ENCODE results near the gene EBF3.
A peak's percentile ranks its signal among the peaks of the same experiment; 100 is the strongest.

EBF3 gene

DNA sequence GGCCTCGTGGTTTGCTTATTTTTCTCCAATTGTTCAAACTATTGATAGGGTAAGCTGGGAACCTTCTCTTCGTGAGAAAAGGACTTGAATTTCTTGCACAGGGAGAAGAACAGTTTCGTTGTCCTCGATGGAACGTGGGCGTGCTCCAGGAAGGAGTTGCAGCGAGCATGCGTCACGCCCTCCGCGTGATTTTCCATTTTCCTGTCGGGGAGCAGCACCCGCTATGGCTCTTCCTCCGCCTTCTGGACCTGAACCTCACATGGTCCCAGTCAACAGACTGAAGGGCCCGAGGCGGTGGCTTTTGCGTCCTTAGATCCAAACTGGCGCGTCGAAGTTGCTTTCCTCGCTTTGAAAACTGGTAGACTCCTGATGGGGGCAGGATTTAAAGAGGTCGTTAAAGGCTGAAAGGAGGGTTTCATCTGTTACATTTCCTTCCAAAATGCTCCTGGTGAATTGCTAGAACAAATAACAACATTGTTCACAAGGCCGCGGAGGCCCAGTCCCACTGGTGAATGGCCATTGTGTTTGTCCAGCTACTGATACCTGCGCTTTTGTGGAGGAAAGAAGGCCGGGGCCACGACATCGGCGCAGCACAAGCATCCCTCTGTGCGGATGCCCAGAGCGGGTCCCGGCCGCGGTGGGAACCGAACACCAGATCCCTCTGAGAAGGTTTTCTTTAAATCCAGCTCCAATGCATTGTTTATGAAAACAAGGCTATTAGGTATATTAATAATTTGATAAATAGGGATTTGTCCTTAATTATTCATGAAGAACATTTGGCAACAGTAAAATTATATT, 75.9 kb downstream of the EBF3 start:
- no peak for DNase-seq

DNA sequence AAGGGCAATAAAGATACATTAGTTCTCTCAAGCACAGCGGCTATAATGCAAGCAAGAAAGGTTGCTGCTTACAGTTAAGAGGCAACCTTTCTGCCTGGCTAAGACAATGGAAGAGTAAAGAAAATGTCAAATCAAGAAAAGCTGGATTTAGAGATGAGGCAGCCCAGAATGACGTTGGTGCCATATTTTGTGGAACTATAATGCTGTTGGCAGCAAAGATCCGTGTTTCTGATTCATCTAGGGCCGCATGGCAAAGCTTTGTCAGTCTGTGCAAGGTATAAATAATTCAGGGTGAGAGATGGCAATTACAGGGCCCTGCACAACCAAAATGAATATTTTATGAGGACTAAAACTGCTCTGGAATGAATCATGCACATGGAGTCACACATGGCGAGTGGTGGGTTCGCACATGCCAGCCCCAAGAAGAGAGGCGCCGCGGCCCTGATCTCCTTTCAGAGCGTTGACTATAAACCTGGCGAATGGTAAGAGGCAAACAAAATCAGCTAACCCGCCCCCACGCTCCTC, 76.6 kb downstream of the EBF3 start:
- DNase-seq = no peak

DNA sequence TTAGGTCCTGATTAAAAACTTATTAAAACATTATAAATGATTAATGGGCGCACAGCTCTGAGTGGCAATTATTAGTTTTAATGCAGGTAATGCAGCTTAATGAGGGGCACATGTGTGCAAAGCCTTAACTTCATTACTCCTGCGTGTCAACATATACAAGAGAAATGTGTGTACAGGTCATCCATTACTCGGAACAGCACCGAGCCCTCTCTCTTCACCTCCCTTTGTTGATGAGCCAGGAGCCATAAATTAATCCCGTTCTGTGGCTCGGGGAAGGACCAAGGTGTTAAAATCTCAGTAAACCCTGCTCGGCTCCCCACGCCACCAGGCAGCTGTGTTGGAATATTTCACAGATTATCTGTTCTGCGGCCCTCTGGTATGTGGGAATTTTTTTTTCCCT, 77.8 kb downstream of the EBF3 start:
- DNase-seq = no peak

DNA sequence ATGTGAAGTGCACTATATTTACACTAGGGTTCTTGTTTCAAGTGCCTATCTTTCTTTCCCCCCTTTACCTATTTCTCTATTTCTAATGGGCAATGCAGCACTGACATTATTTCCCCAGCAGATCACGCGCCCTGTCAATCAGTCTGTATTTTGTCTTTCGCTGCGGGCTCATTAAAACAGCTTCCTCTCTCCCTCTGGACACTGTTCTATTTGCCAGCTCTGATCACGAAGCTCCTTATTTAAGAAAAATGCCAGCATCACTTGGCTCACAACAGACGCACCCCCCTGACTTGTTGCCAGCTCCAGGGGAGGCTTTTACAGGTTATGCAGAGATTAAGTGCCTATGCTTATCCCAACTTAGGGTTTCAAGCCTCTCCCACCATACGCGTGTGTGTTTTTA, 78.5 kb downstream of the EBF3 start:
- no peak for DNase-seq

DNA sequence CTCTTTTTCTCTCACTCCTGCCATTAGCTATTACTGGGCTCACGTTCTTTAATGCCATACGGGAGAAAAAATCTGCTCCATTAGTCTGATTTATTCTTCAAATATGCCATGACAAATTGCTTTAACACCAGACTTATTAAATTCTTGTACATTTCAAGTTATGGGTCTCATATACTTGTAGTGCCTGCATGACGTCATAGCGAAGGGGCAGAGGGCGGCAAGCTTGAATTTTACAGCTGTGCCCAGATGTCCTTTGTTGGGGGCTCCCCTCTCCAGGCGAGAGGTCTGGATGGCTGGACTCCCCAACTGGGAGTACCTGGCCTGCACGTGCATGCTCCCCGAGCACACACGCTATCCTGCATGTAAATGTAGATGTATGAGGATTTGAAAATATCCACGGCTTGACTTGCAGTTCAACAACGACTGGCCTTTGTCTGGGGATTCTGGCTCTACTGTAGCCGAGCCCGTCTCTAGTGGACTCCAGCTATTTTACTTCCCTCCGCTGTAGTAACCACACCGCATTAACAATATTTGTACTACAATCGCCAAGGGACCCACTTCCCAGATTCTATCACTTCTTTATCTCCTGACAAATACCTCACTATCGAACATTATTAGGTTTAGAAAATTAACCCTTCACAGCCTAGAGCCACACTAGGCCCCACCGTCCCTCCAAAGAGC, 79.5 kb downstream of the EBF3 start:
- no peak for DNase-seq

DNA sequence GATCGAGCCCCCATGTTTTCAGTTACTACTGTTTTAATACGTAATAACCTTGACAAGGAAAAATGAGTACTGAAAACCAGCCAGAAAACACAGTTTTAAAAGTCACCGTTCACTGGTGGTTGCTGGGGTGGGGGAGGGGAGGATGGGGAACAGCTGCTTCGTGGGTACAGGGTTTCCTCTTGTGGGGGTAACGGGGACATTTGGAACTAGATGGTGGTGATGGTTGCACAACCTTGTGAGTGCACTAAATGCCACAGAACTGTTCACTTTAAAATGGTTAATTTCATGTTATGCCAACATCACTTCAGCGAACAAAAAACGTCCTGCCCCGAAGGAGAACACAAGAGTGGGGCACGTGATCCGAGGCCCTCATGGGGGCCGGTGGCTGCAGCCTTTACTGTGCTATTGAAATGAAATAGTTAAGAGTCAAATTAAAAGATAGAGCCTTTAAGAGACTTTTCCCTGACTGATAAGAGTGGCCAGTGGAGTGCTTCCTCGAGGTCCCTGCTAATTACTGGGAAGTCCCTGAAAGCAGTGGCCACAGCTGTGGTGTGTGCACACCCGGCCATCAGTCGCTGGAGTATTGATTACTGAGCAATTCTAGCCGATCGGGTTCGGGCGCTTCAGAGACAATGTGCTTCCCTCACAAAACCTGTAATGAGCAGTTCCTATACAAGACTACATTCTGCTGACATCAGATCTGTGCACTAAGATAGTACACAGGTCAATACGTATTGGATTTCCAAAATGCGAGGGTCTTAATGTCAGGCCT, 80.3 kb downstream of the EBF3 start:
- no peak for DNase-seq

DNA sequence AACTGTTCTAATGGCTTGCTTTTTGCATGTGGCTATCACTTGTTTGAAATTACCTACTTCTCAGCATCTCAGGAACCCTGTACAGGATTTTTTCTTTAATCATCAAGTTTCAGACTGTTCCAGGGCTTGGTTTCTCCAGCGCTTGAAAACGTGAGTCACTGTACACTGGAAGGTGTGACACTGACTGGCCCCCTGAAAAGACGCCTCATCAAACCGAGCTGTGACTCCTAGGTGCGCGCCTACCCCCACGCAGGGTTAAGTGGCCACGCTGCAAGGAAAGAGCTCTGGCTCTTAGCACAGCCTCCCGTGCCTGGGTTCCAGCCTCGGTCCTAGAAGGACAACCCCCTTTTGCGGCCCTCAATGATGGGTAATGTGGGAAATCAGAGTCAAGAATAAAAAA, 81.0 kb downstream of the EBF3 start:
- no peak for DNase-seq

DNA sequence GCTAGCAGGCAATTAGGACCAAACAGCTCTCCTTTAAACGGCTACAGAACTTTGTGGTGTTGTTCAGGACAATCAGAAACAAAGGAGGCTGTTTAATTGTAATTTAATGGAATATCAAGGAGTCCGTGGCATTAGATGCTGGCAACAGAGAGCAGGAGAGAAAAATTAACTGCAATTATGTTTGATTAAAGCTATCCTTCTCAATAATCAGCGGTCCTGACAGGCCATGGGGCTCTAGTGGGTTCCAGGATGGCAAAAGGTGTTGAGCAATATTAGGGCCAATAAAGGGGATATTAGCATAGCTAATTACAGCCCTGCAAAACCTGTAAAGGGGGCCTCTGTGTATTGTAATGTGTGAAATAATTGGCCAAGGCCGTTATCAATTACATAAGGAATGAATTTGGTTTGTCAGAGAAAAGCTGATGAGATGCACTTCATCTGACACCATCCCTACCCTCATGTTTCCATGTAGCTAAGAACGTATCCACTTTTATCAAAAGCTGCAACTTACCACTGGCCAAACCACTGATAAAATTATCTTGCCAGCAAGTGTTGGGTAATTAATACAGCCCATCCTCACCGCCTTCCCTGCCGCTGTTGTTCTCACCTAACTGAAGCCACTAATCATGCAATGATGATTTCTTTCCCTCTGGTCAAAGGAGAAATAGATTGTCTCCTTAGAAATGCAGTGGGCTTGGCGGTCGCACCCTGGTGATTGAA, 81.6 kb downstream of the EBF3 start:
- no peak for DNase-seq

DNA sequence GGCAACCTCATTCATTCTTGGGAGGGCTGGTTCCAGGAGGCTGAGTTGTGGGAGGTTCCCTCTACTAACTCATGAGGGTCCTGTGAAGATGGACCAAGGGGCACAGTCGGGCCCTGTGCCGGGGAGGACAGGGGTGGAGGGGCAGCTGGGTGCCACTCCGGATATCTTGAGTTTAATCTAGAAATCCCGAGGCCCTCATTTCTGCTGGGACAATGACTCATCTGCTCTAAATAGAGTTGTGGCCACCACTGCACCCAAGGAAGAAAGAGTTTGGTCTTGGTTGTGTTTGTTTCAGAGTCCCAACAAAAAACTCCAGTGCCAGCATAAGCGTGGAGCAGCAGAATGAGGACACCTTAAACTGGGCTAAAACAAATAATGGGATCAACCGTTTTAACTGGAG, 82.4 kb downstream of the EBF3 start:
- no peak for DNase-seq

DNA sequence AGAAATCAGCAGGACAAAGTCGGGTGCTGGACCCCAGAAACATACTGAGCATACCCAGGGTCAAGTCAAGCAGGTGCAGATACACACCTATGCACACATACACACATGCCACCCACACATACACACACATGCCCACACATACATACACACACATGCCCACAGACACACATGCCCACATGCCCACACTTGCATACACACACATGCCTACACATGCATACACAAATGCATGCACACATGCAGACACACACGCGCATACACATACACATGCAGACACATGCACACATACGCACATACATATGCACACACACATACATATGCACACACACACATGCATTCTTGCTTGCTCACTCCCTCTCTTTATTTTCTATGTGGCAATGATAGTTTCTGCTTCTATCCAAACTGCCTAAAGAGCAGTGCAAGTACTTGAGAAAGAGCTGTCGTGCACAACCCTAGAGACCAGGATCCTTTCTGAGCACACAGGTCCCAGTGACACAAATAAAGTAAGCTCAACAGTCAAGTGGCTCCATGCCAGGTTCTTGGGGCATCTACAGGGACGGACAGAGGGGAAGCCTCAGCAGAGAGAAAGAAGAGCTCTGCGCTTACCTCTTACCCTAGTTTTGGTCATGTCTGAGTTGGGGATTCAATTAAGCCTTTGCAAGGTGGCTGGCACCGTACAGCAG, 83.7 kb downstream of the EBF3 start:
- no peak for DNase-seq

DNA sequence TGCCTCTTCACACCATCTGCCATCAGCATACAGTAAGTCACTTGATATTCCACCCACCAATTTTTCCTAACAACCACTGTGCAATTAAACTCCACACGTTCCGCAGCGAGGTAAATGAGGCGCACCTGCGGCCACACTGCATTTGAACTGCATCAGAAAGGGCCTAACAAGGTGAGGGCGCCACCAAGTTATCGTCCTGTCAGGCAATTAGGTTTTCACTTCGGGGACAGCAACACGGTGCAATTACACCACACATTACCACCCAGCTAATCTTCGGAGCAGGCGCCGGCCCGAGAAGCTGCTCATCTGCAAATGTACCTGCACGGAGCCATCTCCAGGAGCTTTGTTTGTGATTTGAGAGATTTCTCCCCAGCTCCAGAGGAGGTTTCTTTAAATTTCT, 84.4 kb downstream of the EBF3 start:
- no peak for DNase-seq

DNA sequence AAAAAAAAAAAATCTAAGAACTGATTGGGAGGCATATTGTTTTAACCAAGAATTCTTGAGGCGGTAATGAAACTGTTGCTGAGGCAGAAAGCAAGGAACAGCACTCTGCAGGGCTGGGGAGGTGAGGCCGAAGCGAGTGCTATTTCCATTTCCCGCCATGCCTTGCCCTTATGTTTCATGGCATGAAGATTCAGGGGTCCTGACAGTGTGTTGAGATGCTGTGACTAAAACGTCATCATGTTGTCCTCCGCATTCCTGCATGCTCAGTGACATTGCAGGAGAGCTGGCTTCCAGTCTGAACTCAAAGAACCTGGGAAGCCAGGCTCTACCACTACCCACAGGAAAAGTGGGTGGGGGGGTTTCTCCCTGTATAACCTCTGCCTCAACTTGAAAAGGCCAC, 85.2 kb downstream of the EBF3 start:
- DNase-seq = no peak

DNA sequence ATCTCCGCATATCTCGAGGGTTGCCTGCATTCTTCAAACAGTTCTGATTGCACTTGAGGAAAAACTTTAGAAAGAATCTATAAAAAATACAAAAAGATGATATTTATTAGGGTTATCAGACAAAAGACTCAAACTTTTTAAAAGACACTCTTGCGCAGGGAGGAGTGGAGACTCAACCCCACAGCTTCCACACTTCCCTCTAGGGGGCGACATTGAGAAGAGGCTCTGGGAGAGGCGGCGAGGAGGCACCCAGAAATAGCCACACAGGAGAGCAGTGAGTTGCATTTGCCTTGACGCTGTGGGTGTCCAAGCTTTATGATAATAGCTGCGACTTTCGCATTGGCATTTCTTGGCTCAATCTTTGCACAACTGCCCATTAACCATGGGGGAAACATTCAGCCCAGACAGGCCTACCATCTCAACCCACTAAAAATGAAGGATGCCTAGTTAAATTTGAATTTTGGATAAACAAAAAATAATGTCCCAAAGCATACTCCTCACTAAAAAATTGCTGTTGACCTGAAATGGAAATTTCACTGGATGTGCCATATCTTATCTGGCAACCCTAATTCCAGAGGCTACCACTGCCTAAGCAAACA, 86.2 kb downstream of the EBF3 start:
- no peak for DNase-seq

DNA sequence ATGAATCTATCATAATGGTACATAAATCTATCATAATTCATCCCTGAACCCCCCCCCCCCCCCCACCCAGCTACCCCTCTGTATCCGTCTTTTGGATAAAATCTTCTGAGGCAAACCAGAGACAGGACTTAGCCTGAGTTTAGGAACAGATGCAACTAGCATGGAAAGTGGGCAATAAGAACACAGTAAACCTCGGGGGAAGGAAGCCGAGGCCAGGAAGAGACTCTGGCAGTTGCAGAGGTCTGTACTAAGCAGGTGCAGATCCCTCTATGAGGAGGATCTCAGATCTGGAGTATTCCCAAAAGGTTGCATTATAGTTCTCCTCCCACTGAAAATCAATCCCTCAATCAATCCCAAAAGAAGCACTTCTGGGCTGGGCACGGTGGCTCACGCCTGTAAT, 87.2 kb downstream of the EBF3 start:
- no peak for DNase-seq

DNA sequence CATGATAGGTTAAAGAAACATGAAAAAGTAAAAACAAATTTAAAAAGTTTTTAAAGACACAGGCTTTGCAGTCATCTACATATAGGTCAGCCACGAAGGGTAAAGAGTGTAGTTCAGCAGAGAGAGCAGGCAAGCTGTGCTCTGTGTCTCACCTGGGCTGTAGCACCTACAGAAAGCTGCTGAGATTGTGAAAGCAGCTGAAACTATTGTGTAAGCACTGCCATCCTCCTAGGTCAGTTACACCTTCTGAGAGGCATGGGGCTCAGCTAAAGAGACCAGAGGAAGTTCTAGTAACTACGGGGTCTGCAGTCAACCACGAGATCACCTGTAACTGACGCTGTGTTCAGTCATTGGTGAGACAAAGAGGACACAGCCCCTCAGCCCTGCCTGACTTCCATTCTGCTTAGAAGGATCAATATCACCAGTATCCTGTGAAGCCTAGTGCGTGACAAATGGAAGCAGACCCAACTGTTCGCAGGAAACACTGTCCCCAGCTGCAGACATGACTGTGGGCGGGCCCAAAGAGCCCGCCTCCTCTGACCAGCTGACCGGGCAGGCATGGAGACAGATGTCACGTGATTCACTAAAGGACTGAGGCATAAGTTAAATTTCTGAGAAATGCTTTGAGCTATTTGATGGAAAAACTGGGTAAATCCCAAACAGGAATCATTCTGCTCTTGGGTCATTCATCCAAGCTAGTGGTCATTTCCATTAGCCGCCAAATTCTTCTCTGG, 87.9 kb downstream of the EBF3 start:
- DNase-seq = no peak

DNA sequence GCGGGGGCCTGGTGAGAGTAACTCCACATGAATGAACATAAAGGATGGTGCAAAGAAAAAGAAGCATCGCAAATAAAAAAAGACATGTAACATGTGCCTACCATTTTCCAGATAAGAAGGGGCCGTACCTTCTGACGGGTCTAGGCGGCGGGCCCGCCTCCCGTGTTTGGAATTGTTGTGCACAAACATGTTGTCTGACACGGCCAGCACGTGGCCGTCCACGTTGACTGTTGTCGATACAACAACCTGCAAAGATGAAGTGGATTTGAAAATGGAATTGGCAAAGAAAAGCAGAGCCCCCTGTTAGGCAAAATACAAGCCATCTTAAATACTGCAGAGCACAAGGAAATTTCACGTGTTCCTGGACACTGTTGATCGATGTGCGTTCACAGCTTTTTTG, 90.7 kb downstream of the EBF3 start:
- no peak for DNase-seq

DNA sequence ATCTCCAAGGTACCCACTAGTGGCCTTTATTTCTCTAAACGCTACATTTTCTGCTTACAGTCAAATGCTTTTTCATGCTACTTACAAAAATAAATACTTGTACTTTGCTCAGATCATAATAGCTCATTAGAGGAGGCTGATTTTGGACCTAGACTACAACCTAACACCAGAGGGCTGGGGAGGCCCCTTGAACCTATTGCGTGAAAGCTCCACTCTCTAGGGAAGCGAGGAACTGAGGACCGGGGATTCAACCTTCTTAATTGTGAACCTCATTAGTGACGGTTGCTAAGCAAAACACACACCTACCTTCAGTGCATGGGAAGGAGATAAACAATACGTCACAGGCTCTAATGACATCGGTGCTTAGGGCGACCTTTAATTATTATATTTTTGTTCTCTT, 92.1 kb downstream of the EBF3 start:
- no peak for DNase-seq

DNA sequence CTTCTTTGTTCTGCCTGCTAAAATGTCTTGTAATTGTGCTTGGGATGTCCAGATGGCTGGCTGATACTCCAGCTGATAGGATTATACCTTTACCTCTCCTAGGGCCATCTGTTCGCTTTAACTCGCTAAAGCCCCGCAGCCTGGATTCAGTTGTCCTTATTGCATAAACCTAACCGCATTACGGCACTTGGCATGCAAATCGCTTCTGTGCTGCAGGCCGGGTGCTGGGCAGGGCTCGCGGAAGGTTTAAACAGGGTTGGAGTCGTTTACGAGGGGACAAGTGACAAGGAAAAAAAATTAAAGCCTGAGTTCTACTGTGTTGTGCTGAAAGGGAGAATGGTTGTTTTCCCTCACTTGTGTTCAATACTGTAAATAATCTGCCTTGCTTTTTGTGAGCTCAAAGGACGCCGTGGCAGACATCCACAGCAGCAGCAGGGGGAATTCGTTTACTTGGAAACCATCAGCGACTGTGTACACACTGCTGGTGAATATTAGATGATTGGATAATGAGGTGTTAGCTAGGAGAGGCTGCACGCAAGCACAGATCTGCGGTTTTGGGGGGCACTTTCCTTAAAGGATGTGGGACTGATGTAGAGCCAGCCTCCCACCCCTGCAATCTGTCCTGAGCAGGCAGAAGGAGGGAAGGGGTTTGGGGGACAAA, 93.0 kb downstream of the EBF3 start:
- DNase-seq = peak; percentile 19

DNA sequence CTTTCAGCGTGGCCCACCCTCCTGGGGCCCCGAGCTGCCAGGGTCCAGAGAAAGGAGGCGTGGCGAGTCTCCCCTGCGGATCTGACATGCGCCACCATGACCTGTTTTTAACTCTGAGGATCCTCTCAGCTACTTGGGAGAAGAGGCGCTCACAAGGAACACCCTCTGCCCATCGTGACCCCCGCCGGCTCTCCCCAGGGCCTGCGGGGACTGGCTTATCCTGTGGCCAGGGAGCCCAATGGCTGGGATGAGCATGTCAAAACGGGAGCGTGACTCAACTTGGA, 93.7 kb downstream of the EBF3 start:
- DNase-seq = no peak

DNA sequence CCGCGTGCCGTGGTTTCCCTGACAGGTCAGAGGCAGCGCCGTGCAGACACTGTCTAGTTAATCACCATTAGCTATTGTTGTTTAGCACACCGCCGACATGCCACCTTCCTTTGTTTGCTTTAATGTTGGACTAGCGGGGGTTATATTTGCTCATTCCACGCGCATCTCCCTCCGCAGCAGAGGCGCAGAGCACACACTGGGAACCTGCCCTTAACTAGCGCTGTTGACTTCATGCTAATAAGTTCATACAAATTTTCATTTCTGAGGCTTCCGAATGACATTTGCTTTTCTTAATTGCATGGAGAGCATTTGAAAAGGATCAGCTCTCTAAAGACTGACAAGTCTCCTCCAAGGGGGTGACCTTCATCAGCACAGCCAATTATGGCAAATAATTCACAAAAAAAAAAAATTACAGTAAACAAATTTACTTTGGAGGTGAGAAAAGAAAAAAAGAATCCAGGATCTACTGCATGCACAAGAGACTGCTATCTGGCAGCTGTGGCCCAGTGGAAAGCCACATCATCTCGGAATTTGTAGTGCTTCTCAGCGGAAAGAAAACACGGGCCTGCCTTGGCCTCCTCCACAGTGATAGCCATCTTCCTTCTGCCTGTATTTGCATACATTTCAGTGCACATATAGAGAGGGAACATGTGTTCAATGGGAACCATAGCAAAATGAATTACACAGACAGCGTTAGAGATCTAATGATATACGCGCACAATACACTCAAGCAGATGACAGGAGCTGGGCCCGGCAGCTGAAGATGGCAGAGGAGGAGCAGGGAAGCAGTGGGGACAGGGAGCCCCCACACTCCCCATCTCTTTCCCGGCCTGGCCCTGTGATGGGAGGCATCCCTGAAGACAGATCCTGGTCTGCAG, 94.2 kb downstream of the EBF3 start:
- no peak for DNase-seq

All from NCI-H2029 (cell line).